AG09309 (cell line): Measurements from ENCODE around the gene GABRP.

Source experiments
- DNase-seq: peaks from one replicate; pipeline ENCODE4 v3.0.0-alpha.2; 2010; ENCODE audit warnings: low read depth
- H3K4me3 ChIP-seq: 2 replicates; pipeline ENCODE4 v1.5.1; 2011; ENCODE audit warnings: mild to moderate bottlenecking, low read depth, low read length, moderate library complexity; ENCODE audit not compliant: control insufficient read depth
- CTCF ChIP-seq: IDR thresholded peaks from 2 replicates; pipeline ENCODE4 v1.5.1; 2011; ENCODE audit warnings: mild to moderate bottlenecking, low read depth, low read length, inconsistent platforms; ENCODE audit not compliant: insufficient read depth, control insufficient read depth; ENCODE audit errors: missing control alignments

GABRP gene

GRCh38 chr5:170861667-170861916, 78.1 kb downstream of the GABRP start:
- H3K4me3 ChIP-seq: peak overlapping the region; percentile 50

GRCh38 chr5:170861917-170862766, 78.6 kb downstream of the GABRP start, which contains the start of gene RANBP17:
Gene RANBP17 (plus strand): TSS chr5:170862018.
- no peak for TF ChIP-seq CTCF
- DNase-seq: no peak
- H3K4me3 ChIP-seq: peak within 1 kb of the TSS; percentile 50

More at GRCh38 chr5:170861667-170861916, 78.1 kb downstream of the GABRP start:
- TF ChIP-seq CTCF: no peak
- no peak for DNase-seq

GRCh38 chr5:170863646-170864045, 80.1 kb downstream of the GABRP start:
- DNase-seq: peak; percentile 34
- TF ChIP-seq CTCF: no peak
- no peak overlapping the region for H3K4me3 ChIP-seq
